ENCODE results near the gene PAXX. TPM values are rescaled to one million over a fixed set of nuclear protein-coding genes. Genes with fewer than 3 reads are reported as not detected.

The PAXX gene
- total and polyA plus RNA-seq, 9 of the 15 experiments (the other 6 are each of a cell fraction or from before 2014, with no cell fraction given): 1.2 to 175 (median 38.5) TPM

DNA sequence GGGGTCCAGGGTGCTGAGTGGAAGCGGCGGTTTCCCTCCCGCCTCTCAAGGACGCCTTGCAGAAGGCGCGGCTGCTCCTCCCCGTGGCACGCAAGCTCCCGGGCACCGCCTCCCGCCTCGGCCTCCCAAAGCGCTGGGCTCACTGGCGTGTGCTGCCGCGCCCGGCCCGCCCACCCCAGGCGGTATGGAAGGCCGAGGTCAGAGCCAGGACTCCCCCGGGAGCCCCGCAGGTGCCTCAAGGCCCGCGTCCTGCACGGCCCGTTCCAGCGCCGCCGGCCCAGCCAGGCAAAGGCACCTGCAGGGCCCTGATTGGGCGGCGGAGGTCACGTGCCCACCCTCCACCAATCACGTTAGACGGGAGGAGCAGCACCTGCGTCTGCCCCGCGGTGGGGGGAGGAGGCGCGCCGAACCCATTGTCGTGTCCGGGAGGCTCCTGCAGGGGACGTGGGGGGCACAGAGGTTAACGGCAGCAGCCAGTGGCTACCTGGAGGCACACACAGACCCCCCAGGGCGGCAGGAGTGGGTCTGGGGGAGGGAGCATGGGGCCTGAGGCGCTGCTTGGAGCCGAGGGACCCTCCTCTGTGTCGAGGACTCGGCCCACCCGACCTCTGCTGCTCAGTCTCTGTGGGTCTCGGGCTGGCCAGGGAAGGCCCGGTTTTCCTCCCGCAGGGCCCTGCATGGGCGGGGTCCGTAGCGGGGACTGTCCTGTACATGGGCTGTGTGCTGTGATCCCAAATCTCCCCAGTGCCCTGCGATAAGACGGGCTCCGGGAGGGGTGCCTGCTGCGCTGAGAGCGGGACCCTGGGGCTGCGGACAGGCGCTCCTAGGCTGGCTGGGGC is 42.2 kb upstream of the PAXX start (continued):
- TF ChIP-seq, protein P1, sequence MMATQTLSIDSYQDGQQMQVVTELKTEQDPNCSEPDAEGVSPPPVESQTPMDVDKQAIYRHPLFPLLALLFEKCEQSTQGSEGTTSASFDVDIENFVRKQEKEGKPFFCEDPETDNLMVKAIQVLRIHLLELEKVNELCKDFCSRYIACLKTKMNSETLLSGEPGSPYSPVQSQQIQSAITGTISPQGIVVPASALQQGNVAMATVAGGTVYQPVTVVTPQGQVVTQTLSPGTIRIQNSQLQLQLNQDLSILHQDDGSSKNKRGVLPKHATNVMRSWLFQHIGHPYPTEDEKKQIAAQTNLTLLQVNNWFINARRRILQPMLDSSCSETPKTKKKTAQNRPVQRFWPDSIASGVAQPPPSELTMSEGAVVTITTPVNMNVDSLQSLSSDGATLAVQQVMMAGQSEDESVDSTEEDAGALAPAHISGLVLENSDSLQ (IDR thresholded peaks at IDR 0.05): no peak
- TF ChIP-seq BMI1 (IDR thresholded peaks at IDR 0.05; ENCODE audit: low read length): no peak
- no peak for TF ChIP-seq HOXB6 (CRISPR knock-in tag; IDR thresholded peaks at IDR 0.05; ENCODE audit: borderline replicate concordance)
- TF ChIP-seq PREB (CRISPR knock-in tag; IDR thresholded peaks at IDR 0.05): no peak
- TF ChIP-seq BACH1 (tag; IDR thresholded peaks at IDR 0.05): no peak
- TF ChIP-seq TCF7L2 (IDR thresholded peaks at IDR 0.05; ENCODE audit: low read depth, low read length): no peak
- TF ChIP-seq ZNF143 (CRISPR knock-in tag; IDR thresholded peaks at IDR 0.05): no peak
- no peak for TF ChIP-seq ZNF282 (CRISPR knock-in tag; IDR thresholded peaks at IDR 0.05)
- TF ChIP-seq ZNF431 (CRISPR knock-in tag; IDR thresholded peaks at IDR 0.05): no peak
- no peak for TF ChIP-seq DNMT1 (IDR thresholded peaks at IDR 0.05)
- no peak for TF ChIP-seq BDP1 (IDR thresholded peaks at IDR 0.05; ENCODE audit: insufficient read depth, insufficient read length)
- no peak for TF ChIP-seq RHOXF2B (CRISPR knock-in tag; conservative IDR thresholded peaks at IDR 0.05)
- TF ChIP-seq YBX1 (IDR thresholded peaks at IDR 0.05): no peak
- TF ChIP-seq L3MBTL2 (IDR thresholded peaks at IDR 0.05): peak; percentile 79
- no peak for TF ChIP-seq EP300 (IDR thresholded peaks at IDR 0.05; ENCODE audit: low read length)
- no peak for TF ChIP-seq RBM22 (IDR thresholded peaks at IDR 0.05; ENCODE audit: low read depth, low read length, poor library complexity, severe bottlenecking)
- TF ChIP-seq CBX5 (IDR thresholded peaks at IDR 0.05; ENCODE audit: borderline replicate concordance, low read depth): 0 out of 2 replicates have a peak, but pooled peaks have one; percentile 26
- no peak for TF ChIP-seq TFAM (CRISPR knock-in tag; conservative IDR thresholded peaks at IDR 0.05)
- TF ChIP-seq ZNF124 (CRISPR knock-in tag; IDR thresholded peaks at IDR 0.05): no peak
- TF ChIP-seq RUNX1 (IDR thresholded peaks at IDR 0.05; ENCODE audit: low read depth): no peak
- no peak for TF ChIP-seq IRF1 (CRISPR knock-in tag; IDR thresholded peaks at IDR 0.05; ENCODE audit: borderline replicate concordance)
- peak; percentile 83 for TF ChIP-seq POLR2G (IDR thresholded peaks at IDR 0.05; ENCODE audit: low read depth, low read length)
- TF ChIP-seq POLR2H (tag; IDR thresholded peaks at IDR 0.05; ENCODE audit: low read depth): no peak
- TF ChIP-seq NFXL1 (CRISPR knock-in tag; IDR thresholded peaks at IDR 0.05): no peak
- peak; percentile 40 for TF ChIP-seq CBX1 (IDR thresholded peaks at IDR 0.05; ENCODE audit: low read depth)
- TF ChIP-seq ZFP1 (CRISPR knock-in tag; IDR thresholded peaks at IDR 0.05): no peak
- TF ChIP-seq, protein P2, sequence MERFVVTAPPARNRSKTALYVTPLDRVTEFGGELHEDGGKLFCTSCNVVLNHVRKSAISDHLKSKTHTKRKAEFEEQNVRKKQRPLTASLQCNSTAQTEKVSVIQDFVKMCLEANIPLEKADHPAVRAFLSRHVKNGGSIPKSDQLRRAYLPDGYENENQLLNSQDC (CRISPR knock-in tag; IDR thresholded peaks at IDR 0.05): no peak
- TF ChIP-seq BRD9 (IDR thresholded peaks at IDR 0.05; ENCODE audit: low read depth, partially characterized antibody): no peak
- no peak for TF ChIP-seq TAF9B (IDR thresholded peaks at IDR 0.05; ENCODE audit: partially characterized antibody)

Measured in K562 (cell line).